Measurements from ENCODE around the gene TMEM87B.
"Not testable (repeated sequence)": the region's sequence is repeated elsewhere in the genome, so short reads cannot be mapped to it uniquely, and the experiment has no call there.

The TMEM87B gene

GRCh38 chr2:112073875-112074274, 18.8 kb downstream of the TMEM87B start:
- DNase-seq (ENCODE audit: low read depth, low spot score), result no peak

GRCh38 chr2:112074506-112074905, 19.4 kb downstream of the TMEM87B start:
- no peak for DNase-seq (ENCODE audit: low read depth, low spot score)

- DNase-seq (ENCODE audit: low read depth, low spot score), result no peak
Measured at GRCh38 chr2:112075490-112076260, 20.6 kb downstream of the TMEM87B start.

GRCh38 chr2:112077814-112078213, 22.7 kb downstream of the TMEM87B start:
- no peak for DNase-seq (ENCODE audit: low read depth, low spot score)

- DNase-seq (ENCODE audit: low read depth, low spot score), result no peak
Measured at GRCh38 chr2:112081262-112081661, 26.2 kb downstream of the TMEM87B start.

GRCh38 chr2:112084689-112085374, 29.8 kb downstream of the TMEM87B start:
- no peak for DNase-seq (ENCODE audit: low read depth, low spot score)

GRCh38 chr2:112085375-112085730, 30.3 kb downstream of the TMEM87B start:
- DNase-seq (ENCODE audit: low read depth, low spot score), result no peak

GRCh38 chr2:112085916-112086669, 31.0 kb downstream of the TMEM87B start:
- no peak for DNase-seq (ENCODE audit: low read depth, low spot score)

GRCh38 chr2:112087346-112088020, 32.4 kb downstream of the TMEM87B start:
- DNase-seq (ENCODE audit: low read depth, low spot score), result no peak

GRCh38 chr2:112089375-112089774, 34.3 kb downstream of the TMEM87B start:
- no peak for DNase-seq (ENCODE audit: low read depth, low spot score)

- no peak for DNase-seq (ENCODE audit: low read depth, low spot score)
Measured at GRCh38 chr2:112092286-112093041, 37.4 kb downstream of the TMEM87B start.

- DNase-seq (ENCODE audit: low read depth, low spot score), result no peak
Measured at GRCh38 chr2:112093216-112093615, 38.1 kb downstream of the TMEM87B start.

- no peak for DNase-seq (ENCODE audit: low read depth, low spot score)
Measured at GRCh38 chr2:112095681-112096080, 40.6 kb downstream of the TMEM87B start.

GRCh38 chr2:112096098-112096497, 41.0 kb downstream of the TMEM87B start:
- DNase-seq (ENCODE audit: low read depth, low spot score), result no peak

- no peak for DNase-seq (ENCODE audit: low read depth, low spot score)
Measured at GRCh38 chr2:112108178-112108832, 53.2 kb downstream of the TMEM87B start.

- no peak for DNase-seq (ENCODE audit: low read depth, low spot score)
Measured at GRCh38 chr2:112109278-112109677, 54.2 kb downstream of the TMEM87B start.

- no peak for DNase-seq (ENCODE audit: low read depth, low spot score)
Measured at GRCh38 chr2:112110966-112111365, 55.9 kb downstream of the TMEM87B start.

- DNase-seq (ENCODE audit: low read depth, low spot score), result not testable (repeated sequence)
Measured at GRCh38 chr2:112113354-112113753, 58.3 kb downstream of the TMEM87B start.

- DNase-seq (ENCODE audit: low read depth, low spot score), result no peak
Measured at GRCh38 chr2:112118148-112118547, 63.1 kb downstream of the TMEM87B start.

- DNase-seq (ENCODE audit: low read depth, low spot score), result no peak
Measured at GRCh38 chr2:112121682-112122254, 66.7 kb downstream of the TMEM87B start.
